WTC11 (cell line): ENCODE measurements around the gene RBM47. TPM values are rescaled to one million over a fixed set of nuclear protein-coding genes. Genes with fewer than 3 reads are reported as not detected.

ENCODE experiments used
- ATAC-seq: fragments of 200-7000 bp; cut with Tn5 transposase; 2 replicates; pipeline ENCODE4 v1.10.0; 2021; ENCODE audit warnings: mild to moderate bottlenecking, moderate library complexity
- CTCF ChIA-PET: fragments of 300-600 bp; sonication (Branson Sonifier 250); formaldehyde crosslinking; loops from one replicate; lab custom pipeline; 2021; ENCODE audit warnings: antibody characterized with exemption; lab: Charles Lee
- POLR2A ChIA-PET: fragments of 350-600 bp; sonication (Branson Sonifier 250); formaldehyde crosslinking; loops from one replicate; lab custom pipeline; 2021; ENCODE audit warnings: antibody characterized with exemption; lab: Charles Lee
- DNase-seq: peaks from one replicate; pipeline ENCODE4 v3.0.0; 2021; ENCODE audit warnings: low spot score
- H3K27ac Mint-ChIP-seq: 2 replicates; pipeline ENCODE4 v1.8.0; 2021; ENCODE audit warnings: mixed read lengths
- H3K27me3 Mint-ChIP-seq: 2 replicates; pipeline ENCODE4 v1.8.0; 2021; ENCODE audit warnings: low read depth, mild to moderate bottlenecking, moderate library complexity, mixed read lengths
- H3K36me3 Mint-ChIP-seq: 2 replicates; pipeline ENCODE4 v1.8.0; 2021; ENCODE audit warnings: mixed read lengths
- H3K4me1 Mint-ChIP-seq: 2 replicates; pipeline ENCODE4 v1.8.0; 2022; ENCODE audit warnings: mixed read lengths
- H3K4me3 Mint-ChIP-seq: 2 replicates; pipeline ENCODE4 v1.8.0; 2021; ENCODE audit warnings: mild to moderate bottlenecking, moderate library complexity, mixed read lengths
- H3K9me3 Mint-ChIP-seq: 2 replicates; pipeline ENCODE4 v1.8.0; 2021; ENCODE audit warnings: mixed read lengths
- AFF4 ChIP-seq: sonication (generic); formaldehyde crosslinking; IDR thresholded peaks from 2 replicates; pipeline ENCODE4 v1.8.1; 2023; ENCODE audit warnings: mild to moderate bottlenecking, missing genetic modification reagents, borderline replicate concordance
- ESRRA ChIP-seq: sonication (generic); formaldehyde crosslinking; IDR thresholded peaks from 2 replicates; pipeline ENCODE4 v1.8.1; 2022; ENCODE audit warnings: mild to moderate bottlenecking, missing genetic modification reagents, borderline replicate concordance
- FOXJ3 ChIP-seq: sonication (generic); formaldehyde crosslinking; IDR thresholded peaks from 2 replicates; pipeline ENCODE4 v1.9.0; 2021; ENCODE audit warnings: missing genetic modification reagents, mild to moderate bottlenecking, borderline replicate concordance
- FOXK1 ChIP-seq: sonication (generic); formaldehyde crosslinking; IDR thresholded peaks from 2 replicates; pipeline ENCODE4 v1.8.0; 2022; ENCODE audit warnings: mild to moderate bottlenecking, moderate library complexity, missing genetic modification reagents
- GTF2I ChIP-seq: fragments of 250-450 bp; sonication (Bioruptor Pico); conservative IDR thresholded peaks from 2 replicates; pipeline ENCODE4 v1.4.0; 2021; ENCODE audit warnings: mild to moderate bottlenecking
- HMGA2 ChIP-seq: fragments of 250-450 bp; sonication (Bioruptor Pico); IDR thresholded peaks from 2 replicates; pipeline ENCODE4 v1.4.0; 2021; ENCODE audit warnings: mild to moderate bottlenecking, moderate library complexity
- HMGXB4 ChIP-seq: sonication (generic); formaldehyde crosslinking; IDR thresholded peaks from 2 replicates; pipeline ENCODE4 v1.8.1; 2023; ENCODE audit warnings: mild to moderate bottlenecking, moderate library complexity, missing genetic modification reagents
- IRF1 ChIP-seq: sonication (generic); formaldehyde crosslinking; IDR thresholded peaks from 2 replicates; pipeline ENCODE4 v1.8.0; 2023; ENCODE audit warnings: missing genetic modification reagents
- MAX ChIP-seq: sonication (generic); formaldehyde crosslinking; IDR thresholded peaks from 2 replicates; pipeline ENCODE4 v1.8.0; 2022; ENCODE audit warnings: mild to moderate bottlenecking, missing genetic modification reagents
- MYBL2 ChIP-seq: sonication (generic); formaldehyde crosslinking; IDR thresholded peaks from 2 replicates; pipeline ENCODE4 v1.8.1; 2023; ENCODE audit warnings: mild to moderate bottlenecking, moderate library complexity, missing genetic modification reagents
- NR3C1 ChIP-seq: sonication (generic); formaldehyde crosslinking; conservative IDR thresholded peaks from 2 replicates; pipeline ENCODE4 v1.8.1; 2023; ENCODE audit warnings: low read depth, mild to moderate bottlenecking, missing genetic modification reagents
- PREB ChIP-seq: sonication (generic); formaldehyde crosslinking; IDR thresholded peaks from 2 replicates; pipeline ENCODE4 v1.8.1; 2022; ENCODE audit warnings: mild to moderate bottlenecking, missing genetic modification reagents, moderate library complexity, borderline replicate concordance
- SOX15 ChIP-seq: fragments of 250-450 bp; sonication (Bioruptor Pico); IDR thresholded peaks from 2 replicates; pipeline ENCODE4 v1.9.0; 2021; ENCODE audit warnings: mild to moderate bottlenecking
- USF1 ChIP-seq: sonication (generic); formaldehyde crosslinking; IDR thresholded peaks from 2 replicates; pipeline ENCODE4 v1.8.0; 2022; ENCODE audit warnings: mild to moderate bottlenecking, missing genetic modification reagents
- ZNF232 ChIP-seq: sonication (generic); formaldehyde crosslinking; IDR thresholded peaks from 2 replicates; pipeline ENCODE4 v1.8.0; 2022; ENCODE audit warnings: mild to moderate bottlenecking, missing genetic modification reagents
- ZNF512 ChIP-seq: sonication (generic); formaldehyde crosslinking; IDR thresholded peaks from 2 replicates; pipeline ENCODE4 v1.8.1; 2022; ENCODE audit warnings: missing genetic modification reagents, borderline replicate concordance
- ZSCAN18 ChIP-seq: fragments of 250-450 bp; sonication (Bioruptor Pico); IDR thresholded peaks from 2 replicates; pipeline ENCODE4 v2.1.2; 2022; ENCODE audit warnings: mild to moderate bottlenecking, moderate library complexity
- total RNA-seq: library from RNA; stranded (reverse); gene quantifications from 3 replicates; pipeline ENCODE4 v1.2.3, GENCODE V29; 2021

RBM47 gene
- total RNA-seq, 1 experiment from 2014 or later: 97.9 TPM

- H3K9me3 Mint-ChIP-seq: no peaks in the 10 kb centered on the region
Measured at GRCh38 chr4:40669504-40669903, 39.8 kb upstream of the RBM47 start.

GRCh38 chr4:40665842-40666241, 36.2 kb upstream of the RBM47 start:
- ChIA-PET CTCF (no interaction called here), POLR2A (no interaction called here)
- Mint-ChIP-seq H3K4me3 (no peak overlapping the region), H3K27me3 (no peaks in the 10 kb centered on the region), H3K4me1 (peaks cover 28% of the 10 kb centered on the region), H3K9me3 (no peaks in the 10 kb centered on the region), H3K27ac (no peak overlapping the region), H3K36me3 (no peaks in the 10 kb centered on the region)
- no peak for ATAC-seq
- no peak for DNase-seq
- TF ChIP-seq FOXK1 (CRISPR knock-in tag) (no peak), MYBL2 (CRISPR knock-in tag) (no peak), AFF4 (CRISPR knock-in tag) (no peak), ZNF232 (CRISPR knock-in tag) (no peak), NR3C1 (CRISPR knock-in tag) (no peak)

More at GRCh38 chr4:40669504-40669903, 39.8 kb upstream of the RBM47 start:
- ChIA-PET CTCF (no interaction called here), POLR2A (no interaction called here)
- no peak overlapping the region for H3K4me3 Mint-ChIP-seq
- TF ChIP-seq SOX15 (CRISPR knock-in tag): no peak
- TF ChIP-seq IRF1 (CRISPR knock-in tag): no peak
- no peak for TF ChIP-seq MAX (CRISPR knock-in tag)
- no peak for TF ChIP-seq PREB (CRISPR knock-in tag)
- TF ChIP-seq FOXJ3: no peak
- no peak for TF ChIP-seq HMGA2 (CRISPR knock-in tag)
- no peak for TF ChIP-seq ZSCAN18
- H3K4me1 Mint-ChIP-seq: peaks cover 28% of the 10 kb centered on the region
- no peaks in the 10 kb centered on the region for H3K27me3 Mint-ChIP-seq
- H3K27ac Mint-ChIP-seq: no peak overlapping the region
- H3K36me3 Mint-ChIP-seq: no peaks in the 10 kb centered on the region
- DNase-seq (no peak), ATAC-seq (no peak)

- no peak for DNase-seq
- Mint-ChIP-seq H3K27ac (peak overlapping the region; percentile 50; the same call in 1 of the 2 replicates), H3K27me3 (no peaks in the 10 kb centered on the region), H3K36me3 (no peaks in the 10 kb centered on the region), H3K4me1 (peaks cover 22% of the 10 kb centered on the region), H3K4me3 (no peak overlapping the region), H3K9me3 (no peaks in the 10 kb centered on the region)
- no peak for ATAC-seq
- ChIA-PET CTCF (interaction anchor here (1.7 kb wide), 1 partner anchor 10 kb away, joined by 5 read pairs; no protein-coding TSS in a partner anchor), POLR2A (no interaction called here)
- no peak for TF ChIP-seq USF1 (CRISPR knock-in tag)
- no peak for TF ChIP-seq ESRRA (CRISPR knock-in tag)
- TF ChIP-seq HMGXB4 (CRISPR knock-in tag): no peak
- TF ChIP-seq GTF2I: no peak
- no peak for TF ChIP-seq ZNF512 (CRISPR knock-in tag)
- TF ChIP-seq ZSCAN18: no peak
Measured at GRCh38 chr4:40662962-40663604, 33.4 kb upstream of the RBM47 start.
